Measurements from ENCODE around the gene MEI4. TPM values are rescaled to one million over a fixed set of nuclear protein-coding genes. Genes with fewer than 3 reads are reported as not detected.

Gene MEI4
- total and polyA plus RNA-seq, 2 of the 4 experiments (the other 2 are of a cell fraction), result not detected

DNA sequence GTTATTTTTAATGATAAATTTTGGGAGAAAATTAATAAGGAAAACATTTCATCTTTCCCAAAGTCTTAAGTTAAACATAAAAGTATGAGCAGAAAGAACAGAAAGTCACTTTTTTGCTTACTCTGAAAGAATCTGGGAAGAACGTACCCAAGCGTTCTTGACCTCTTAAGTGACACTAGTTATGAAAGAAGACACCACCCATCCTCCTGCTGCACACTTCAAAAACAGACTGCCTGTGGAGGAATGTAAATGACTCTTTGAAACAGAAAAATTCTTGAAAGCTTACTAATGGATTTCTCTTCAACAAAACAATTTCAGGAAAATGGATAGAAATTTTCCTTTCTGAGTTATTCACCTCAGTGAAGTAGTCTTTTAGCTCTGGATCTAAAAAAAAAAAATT, 227.7 kb downstream of the MEI4 start:
- Histone ChIP-seq H2BK20ac (ENCODE audit: low read depth, low read length) (no peak overlapping the region), H3K79me1 (ENCODE audit: low read depth in 1 of 2, low read length in 2 of 2) (no peaks in the 10 kb centered on the region), H2AFZ (replicated peaks; ENCODE audit: low read length, poor library complexity) (no peak overlapping the region), H2AK5ac (ENCODE audit: low read depth, low read length) (no peak overlapping the region), H4K20me1 (ENCODE audit: insufficient read depth, low read length) (no peaks in the 10 kb centered on the region), H3K18ac (ENCODE audit: low read depth, low read length) (no peak overlapping the region), H4K8ac (ENCODE audit: low read depth in 2 of 2, low read length in 2 of 2) (no peak overlapping the region), H3K27me3 (ENCODE audit: control insufficient read depth, insufficient read depth, low read length) (no peaks in the 10 kb centered on the region), H3K9me3 (ENCODE audit: control insufficient read depth, insufficient read depth, low read length) (no peaks in the 10 kb centered on the region), H4K91ac (ENCODE audit: insufficient read depth, low read depth, low read length) (no peak overlapping the region), H3K9ac (ENCODE audit: low read depth, low read length) (no peak overlapping the region), H3K36me3 (ENCODE audit: control insufficient read depth, insufficient read depth, low read length) (no peaks in the 10 kb centered on the region), H2BK15ac (ENCODE audit: low read depth, low read length) (no peak overlapping the region), H3K23ac (ENCODE audit: low read depth, low read length) (no peak overlapping the region), H3K14ac (replicated peaks; ENCODE audit: low read depth, low read length) (no peak overlapping the region), H2BK120ac (ENCODE audit: low read depth, low read length) (no peak overlapping the region), H3K4me2 (ENCODE audit: low read depth, low read length) (no peak overlapping the region), H3K9me1 (ENCODE audit: insufficient read depth, low read length) (no peaks in the 10 kb centered on the region), H3K27ac (ENCODE audit: insufficient read depth, low read length) (no peak overlapping the region), H3K4me3 (ENCODE audit: insufficient read depth, low read depth, low read length) (no peak overlapping the region), H4K5ac (ENCODE audit: low read depth, low read length) (no peak overlapping the region), H2AK9ac (replicated peaks; ENCODE audit: low read depth, low read length, poor library complexity) (no peak overlapping the region), H3K4me1 (ENCODE audit: control insufficient read depth, insufficient read depth, low read length) (no peaks in the 10 kb centered on the region), H3K4ac (ENCODE audit: low read depth, low read length) (no peak overlapping the region), H3K56ac (ENCODE audit: extremely low read depth, insufficient read depth, low read length) (no peak overlapping the region), H2BK5ac (ENCODE audit: low read depth, low read length, poor library complexity, severe bottlenecking) (no peak overlapping the region)
- CTCF ChIA-PET, result no interaction called here
- dilution Hi-C loops (cut with HindIII; ENCODE audit: low sequenced_read_pairs, unreplicated experiment), result no loop called here
- in situ Hi-C loops (cut with MboI; ENCODE audit: low sequenced_read_pairs), result no loop called here
- no peak for TF ChIP-seq CEBPB (IDR thresholded peaks at IDR 0.05; ENCODE audit: low read depth, low read length)
- TF ChIP-seq RAD21 (IDR thresholded peaks at IDR 0.05; ENCODE audit: low read length), result no peak
- no peak for TF ChIP-seq SMC3 (IDR thresholded peaks at IDR 0.05; ENCODE audit: low read depth, low read length)
- no peak for TF ChIP-seq MAZ (IDR thresholded peaks at IDR 0.05; ENCODE audit: borderline replicate concordance, low read depth, low read length)
- no peak for TF ChIP-seq RCOR1 (IDR thresholded peaks at IDR 0.05; ENCODE audit: insufficient replicate concordance, low read length)
- no peak for TF ChIP-seq NFE2L2 (IDR thresholded peaks at IDR 0.05; ENCODE audit: low read depth, low read length)
- TF ChIP-seq, protein P1, sequence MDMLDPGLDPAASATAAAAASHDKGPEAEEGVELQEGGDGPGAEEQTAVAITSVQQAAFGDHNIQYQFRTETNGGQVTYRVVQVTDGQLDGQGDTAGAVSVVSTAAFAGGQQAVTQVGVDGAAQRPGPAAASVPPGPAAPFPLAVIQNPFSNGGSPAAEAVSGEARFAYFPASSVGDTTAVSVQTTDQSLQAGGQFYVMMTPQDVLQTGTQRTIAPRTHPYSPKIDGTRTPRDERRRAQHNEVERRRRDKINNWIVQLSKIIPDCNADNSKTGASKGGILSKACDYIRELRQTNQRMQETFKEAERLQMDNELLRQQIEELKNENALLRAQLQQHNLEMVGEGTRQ (IDR thresholded peaks at IDR 0.05; ENCODE audit: low read depth, low read length), result no peak
- TF ChIP-seq, protein P2, sequence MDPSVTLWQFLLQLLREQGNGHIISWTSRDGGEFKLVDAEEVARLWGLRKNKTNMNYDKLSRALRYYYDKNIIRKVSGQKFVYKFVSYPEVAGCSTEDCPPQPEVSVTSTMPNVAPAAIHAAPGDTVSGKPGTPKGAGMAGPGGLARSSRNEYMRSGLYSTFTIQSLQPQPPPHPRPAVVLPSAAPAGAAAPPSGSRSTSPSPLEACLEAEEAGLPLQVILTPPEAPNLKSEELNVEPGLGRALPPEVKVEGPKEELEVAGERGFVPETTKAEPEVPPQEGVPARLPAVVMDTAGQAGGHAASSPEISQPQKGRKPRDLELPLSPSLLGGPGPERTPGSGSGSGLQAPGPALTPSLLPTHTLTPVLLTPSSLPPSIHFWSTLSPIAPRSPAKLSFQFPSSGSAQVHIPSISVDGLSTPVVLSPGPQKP (IDR thresholded peaks at IDR 0.05; ENCODE audit: borderline replicate concordance, low read depth, low read length), result no peak
- TF ChIP-seq POLR2A (IDR thresholded peaks at IDR 0.05; ENCODE audit: low read depth, low read length), result no peak
- no peak for TF ChIP-seq MAFK (IDR thresholded peaks at IDR 0.05; ENCODE audit: low read depth, low read length)
- no peak for TF ChIP-seq MXI1 (IDR thresholded peaks at IDR 0.05; ENCODE audit: borderline replicate concordance, low read depth, low read length)
- no peak for TF ChIP-seq FOS (IDR thresholded peaks at IDR 0.05; ENCODE audit: low read depth, low read length)
- no peak for TF ChIP-seq RFX5 (IDR thresholded peaks at IDR 0.05; ENCODE audit: low read depth, low read length)
- no peak for TF ChIP-seq CHD1 (IDR thresholded peaks at IDR 0.05; ENCODE audit: low read depth, low read length)
- ATAC-seq (ENCODE audit: low read depth), result no peak
- no CpG with 5 or more reads among the region's 2 CpGs for WGBS, 2 experiments (ENCODE audit: extremely low coverage in 2 of 2, insufficient read length in 1 of 2)
- DNase-seq, result no peak
- intact Hi-C loops (cut with micrococcal nuclease), result no loop called here
- POLR2A ChIA-PET (ENCODE audit: unreplicated experiment), result no interaction called here
- BruUV-seq (replicated peaks), result no TSS peak
